Panc1 (cell line): ENCODE results near the gene CLEC4G. TPM values are rescaled to one million over a fixed set of nuclear protein-coding genes. Genes with fewer than 3 reads are reported as not detected.

Experiments used
- ATAC-seq: fragments of 200-7000 bp; cut with Tn5 transposase; 2 replicates; pipeline ENCODE4 v1.9.1; 2020; ENCODE audit warnings: mild to moderate bottlenecking, moderate library complexity
- BruUV-seq: library from RNA; stranded (reverse); fragments of 400-500 nt; replicated peaks from 2 replicates; lab custom pipeline; 2021; lab: Mats Ljungman, UMichigan
- CTCF ChIA-PET: fragments of 300-600 bp; sonication (Branson Sonifier 250); formaldehyde crosslinking; loops from one replicate; lab custom pipeline; 2022; ENCODE audit warnings: antibody characterized with exemption; lab: Charles Lee
- POLR2A ChIA-PET: fragments of 300-600 bp; sonication (Branson Sonifier 250); formaldehyde crosslinking; loops from one replicate; lab custom pipeline; 2022; ENCODE audit warnings: antibody characterized with exemption; lab: Charles Lee
- DNase-seq: peaks from one replicate; pipeline ENCODE4 v3.0.0-alpha.2; 2010; ENCODE audit warnings: low read depth, low spot score
- H3K27ac ChIP-seq: 2 replicates; pipeline ENCODE4 v1.5.1; 2011; ENCODE audit warnings: mild to moderate bottlenecking, low read length, inconsistent platforms
- H3K27me3 ChIP-seq: fragments of 200-500 bp; sonication (Bioruptor generic); 2 replicates; pipeline ENCODE4 v1.6.0; 2014; ENCODE audit warnings: low read length, inconsistent platforms; ENCODE audit not compliant: control insufficient read depth, insufficient read depth
- H3K36me3 ChIP-seq: fragments of 200-500 bp; sonication (Bioruptor generic); 2 replicates; pipeline ENCODE4 v1.5.1; 2014; ENCODE audit warnings: inconsistent platforms, mild to moderate bottlenecking, low read length, moderate library complexity; ENCODE audit not compliant: control insufficient read depth, insufficient read depth
- H3K4me1 ChIP-seq: 2 replicates; pipeline ENCODE4 v1.5.1; 2011; ENCODE audit warnings: inconsistent platforms, mild to moderate bottlenecking, low read length, moderate library complexity; ENCODE audit not compliant: control insufficient read depth, insufficient read depth
- H3K4me3 ChIP-seq, 2 experiments: 2 replicates each; pipeline ENCODE4 v1.5.1; 2011 to 2012; ENCODE audit warnings: low read depth in 2 of 2, low read length in 2 of 2, mild to moderate bottlenecking in 2 of 2, inconsistent platforms in 1 of 2, moderate library complexity in 1 of 2
- H3K9me3 ChIP-seq: fragments of 200-500 bp; sonication (Bioruptor generic); 2 replicates; pipeline ENCODE4 v1.5.1; 2014; ENCODE audit warnings: low read depth, mild to moderate bottlenecking, inconsistent platforms, low read length, moderate library complexity; ENCODE audit not compliant: control insufficient read depth, insufficient read depth
- CTCF ChIP-seq: fragments of 450-650 bp; IDR thresholded peaks from 2 replicates; pipeline ENCODE4 v1.5.1; 2017; ENCODE audit warnings: mild to moderate bottlenecking
- POLR2AphosphoS5 ChIP-seq: IDR thresholded peaks from 2 replicates; pipeline ENCODE4 v1.6.1; 2012; ENCODE audit warnings: mild to moderate bottlenecking, low read depth, low read length, moderate library complexity
- REST ChIP-seq, 2 experiments: IDR thresholded peaks; 2 replicates each; pipeline ENCODE4 v1.6.1; 2011 to 2012; ENCODE audit warnings: low read depth in 2 of 2, control low read depth in 1 of 2, low read length in 1 of 2, mild to moderate bottlenecking in 1 of 2, moderate library complexity in 1 of 2; ENCODE audit not compliant: insufficient read depth in 1 of 2
- SIN3A ChIP-seq: IDR thresholded peaks from 2 replicates; pipeline ENCODE4 v1.6.1; 2012; ENCODE audit warnings: low read depth, mild to moderate bottlenecking, low read length, moderate library complexity, borderline replicate concordance; ENCODE audit not compliant: insufficient read depth
- TCF7L2 ChIP-seq: IDR thresholded peaks from 2 replicates; pipeline ENCODE4 v1.6.1; 2011; ENCODE audit warnings: mild to moderate bottlenecking, low read depth, low read length, inconsistent platforms
- in situ Hi-C: cut with HindIII; loops from 2 replicates; pipeline ENCODE4 v1.10.0; 2016; ENCODE audit warnings: low sequenced_read_pairs, low pct_unique_long_range_greater_than_20kb
- intact Hi-C: fragments of 100-400 bp; cut with micrococcal nuclease; formaldehyde crosslinking; loops from one replicate; pipeline ENCODE4 v1.10.0; 2022; ENCODE audit not compliant: unreplicated experiment
- total RNA-seq: library from RNA; stranded (reverse); gene quantifications from one replicate; pipeline ENCODE4 v1.2.1, GENCODE V29; 2021; ENCODE audit not compliant: unreplicated experiment

CLEC4G gene
- total RNA-seq, 1 experiment from 2014 or later = not detected

- intact Hi-C loops (no loop called here), in situ Hi-C loops (no loop called here)
- TF ChIP-seq TCF7L2 (no peak), REST (IDR thresholded peaks at IDR 0.05; ENCODE audit: insufficient read depth in 1 of 2, low read depth in 2 of 2, low read length in 1 of 2) (no peak), SIN3A (no peak), POLR2AphosphoS5 (no peak), CTCF (no peak)
- Histone ChIP-seq H3K9me3 (no peaks in the 10 kb centered on the region), H3K4me3 (no peak overlapping the region), H3K27me3 (no peaks in the 10 kb centered on the region), H3K4me1 (no peaks in the 10 kb centered on the region), H3K36me3 (no peaks in the 10 kb centered on the region), H3K27ac (no peak overlapping the region)
- no TSS peak for BruUV-seq
- POLR2A ChIA-PET = interaction anchor here (0.5 kb wide), 1 partner anchor 55 kb away, joined by 4 read pairs; no protein-coding TSS in a partner anchor
- no peak for DNase-seq
- CTCF ChIA-PET = no interaction called here
- no peak for ATAC-seq
These were observed 47.9 kb upstream of the CLEC4G start for GRCh38 chr19:7779631-7780486.

- Histone ChIP-seq H3K4me3 (no peak overlapping the region), H3K27ac (no peak overlapping the region), H3K4me1 (no peaks in the 10 kb centered on the region), H3K27me3 (no peaks in the 10 kb centered on the region), H3K9me3 (no peaks in the 10 kb centered on the region), H3K36me3 (no peaks in the 10 kb centered on the region)
- ATAC-seq (no peak), DNase-seq (no peak)
- ChIA-PET CTCF (no interaction called here), POLR2A (interaction anchor here (1.0 kb wide), 1 partner anchor 104 kb away, joined by 9 read pairs; no protein-coding TSS in a partner anchor)
- TF ChIP-seq POLR2AphosphoS5 (no peak), REST (IDR thresholded peaks at IDR 0.05; ENCODE audit: insufficient read depth in 1 of 2, low read depth in 2 of 2, low read length in 1 of 2) (no peak), TCF7L2 (no peak), CTCF (no peak), SIN3A (no peak)
- BruUV-seq = no TSS peak
- in situ Hi-C loops (no loop called here), intact Hi-C loops (no loop called here)
These were observed 46.2 kb upstream of the CLEC4G start for GRCh38 chr19:7778081-7778480.
